Measurements from ENCODE around the gene PER1.
"Not testable (repeated sequence)": the region's sequence is repeated elsewhere in the genome, so short reads cannot be mapped to it uniquely, and the experiment has no call there.

Gene PER1

DNA sequence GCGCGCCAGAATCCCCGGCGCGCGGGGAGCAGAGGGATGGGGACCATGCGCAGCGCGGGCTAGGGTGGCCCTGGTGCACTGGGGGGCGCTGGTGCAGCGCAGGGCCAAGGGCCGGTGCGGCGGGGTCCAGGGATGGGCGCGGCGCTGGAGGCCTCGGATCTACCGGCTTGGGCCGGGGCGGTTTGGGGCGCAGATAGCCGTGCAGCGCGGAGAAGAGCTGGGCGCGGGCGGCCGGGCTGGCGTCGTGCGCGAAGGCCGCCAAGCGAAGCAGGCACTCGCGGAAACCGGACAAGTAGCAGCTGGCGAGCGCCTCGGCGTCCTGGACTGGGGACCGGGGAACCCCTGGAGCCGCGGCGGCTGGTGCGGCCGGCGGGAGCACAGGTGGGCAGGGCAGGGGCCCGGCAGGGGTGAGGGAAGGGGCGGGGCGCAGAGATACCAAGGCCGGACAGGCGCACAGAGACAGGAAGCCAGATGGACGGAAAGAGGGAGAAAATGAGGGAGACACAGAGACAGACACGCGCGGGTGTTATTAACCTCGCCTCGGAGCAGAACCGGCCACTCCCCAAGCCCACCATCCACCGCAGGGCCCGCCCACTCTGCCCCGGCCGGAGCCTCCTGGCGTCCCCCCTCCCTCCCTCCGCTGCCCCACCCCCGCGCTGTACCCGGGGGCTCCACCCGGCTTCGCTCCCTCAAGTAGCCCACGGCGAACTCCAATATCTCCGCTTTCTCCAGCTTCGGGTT is 30.4 kb downstream of the PER1 start:
- DNase-seq (ENCODE audit: low spot score), result no peak

DNA sequence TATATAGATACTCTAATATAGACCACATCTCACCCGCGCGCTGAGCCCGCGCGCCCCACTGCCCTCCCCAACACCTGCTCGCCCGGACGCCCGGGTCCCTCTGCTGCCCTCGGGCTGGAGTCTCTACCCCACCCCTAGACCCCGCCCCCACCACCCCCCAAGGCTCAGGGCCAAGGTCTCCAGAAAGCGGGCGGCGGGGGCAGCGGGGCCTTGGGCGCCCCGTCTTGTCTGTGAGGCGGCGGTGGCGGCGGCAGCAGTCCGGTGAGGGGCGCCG is 30.9 kb downstream of the PER1 start:
- DNase-seq (ENCODE audit: low spot score), result no peak

DNA sequence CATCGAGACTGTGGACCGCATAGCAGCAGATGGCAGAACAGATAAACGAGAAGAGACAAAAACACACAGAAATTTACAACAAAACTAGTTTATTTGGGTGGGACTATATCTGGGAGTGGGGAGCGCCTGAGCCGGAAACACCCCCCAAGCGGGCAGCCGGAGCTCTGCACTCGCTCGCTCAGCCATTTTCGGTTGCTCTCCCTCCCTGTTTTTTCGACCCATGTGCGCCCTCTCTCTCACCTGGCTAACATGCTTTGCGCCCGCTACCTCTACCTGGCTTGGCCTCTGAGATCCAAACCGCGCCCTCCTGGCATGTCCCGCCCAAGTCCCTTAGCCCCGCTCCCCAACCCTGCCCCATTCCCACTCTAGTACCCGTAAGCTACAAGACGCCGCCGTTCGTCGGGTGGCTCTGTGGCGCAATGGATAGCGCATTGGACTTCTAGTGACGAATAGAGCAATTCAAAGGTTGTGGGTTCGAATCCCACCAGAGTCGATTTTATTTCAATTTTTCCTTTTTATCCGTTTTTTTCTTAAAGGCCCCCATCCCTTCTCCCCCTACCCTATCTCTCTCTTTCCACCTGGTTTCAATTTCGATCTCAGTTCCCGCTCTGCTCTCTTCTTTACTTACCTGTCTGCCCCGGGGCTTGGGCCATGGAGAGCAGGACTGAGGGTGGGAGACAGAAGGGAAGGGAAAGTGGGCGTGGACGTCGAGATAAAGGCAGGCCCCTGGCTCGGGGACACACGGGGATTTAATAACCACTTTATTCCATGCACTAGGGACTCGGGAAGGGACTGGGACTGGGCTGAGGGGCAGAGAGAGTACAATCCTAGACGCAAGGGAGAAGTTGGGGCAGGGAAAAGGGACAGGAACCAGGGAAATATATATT is 31.4 kb downstream of the PER1 start:
- peak; percentile 51 for DNase-seq (ENCODE audit: low spot score)

- peak; percentile 92 for DNase-seq (ENCODE audit: low spot score)
These were observed 32.4 kb downstream of the PER1 start for GRCh38 chr17:8119581-8120519.

DNA sequence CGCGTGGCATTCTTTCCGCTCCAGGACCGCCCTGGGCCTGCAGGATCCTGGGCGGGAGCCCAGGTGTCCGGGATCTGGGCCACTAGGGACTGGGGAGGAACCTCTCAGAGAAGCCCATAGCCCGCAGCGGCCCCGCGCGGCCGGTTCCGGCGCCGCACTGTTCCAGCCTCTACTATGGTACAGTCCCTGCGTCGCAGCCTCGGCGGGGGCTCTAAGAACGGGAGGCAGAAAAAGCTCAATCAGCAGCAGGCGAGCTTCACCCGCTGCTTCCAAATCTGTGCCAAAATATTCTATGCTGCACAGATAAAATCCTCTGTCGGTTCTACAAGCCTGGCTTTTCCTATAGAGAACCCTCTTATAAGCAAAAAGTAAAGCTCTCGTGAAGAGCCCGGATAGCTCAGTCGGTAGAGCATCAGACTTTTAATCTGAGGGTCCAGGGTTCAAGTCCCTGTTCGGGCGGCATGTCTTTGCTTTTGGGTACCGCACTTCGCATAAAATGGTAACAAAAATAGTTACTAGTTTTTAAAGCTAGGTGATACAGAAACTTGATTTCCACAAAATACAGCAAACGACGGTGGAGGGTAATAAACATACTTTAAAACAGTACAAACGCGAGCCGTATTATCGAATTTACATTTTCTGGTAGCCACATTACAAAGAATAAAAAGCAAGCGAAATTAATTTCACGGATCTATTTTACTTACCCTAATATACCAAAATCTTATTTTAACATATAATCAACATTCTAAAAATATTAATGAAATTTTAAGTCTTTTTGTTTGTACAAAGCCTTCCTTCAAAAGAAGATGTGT is 33.2 kb downstream of the PER1 start:
- DNase-seq (ENCODE audit: low spot score), result peak; percentile 91

- DNase-seq (ENCODE audit: low spot score), result peak; percentile 52
These were observed 34.0 kb downstream of the PER1 start, which contains the start of gene ALOXE3 for GRCh38 chr17:8117980-8118768. Gene ALOXE3 (minus strand): TSS chr17:8118514. CDS start chr17:8117990, 524 bp downstream.

- DNase-seq (ENCODE audit: low spot score), result no peak
These were observed 34.7 kb downstream of the PER1 start for GRCh38 chr17:8117367-8117979.

DNA sequence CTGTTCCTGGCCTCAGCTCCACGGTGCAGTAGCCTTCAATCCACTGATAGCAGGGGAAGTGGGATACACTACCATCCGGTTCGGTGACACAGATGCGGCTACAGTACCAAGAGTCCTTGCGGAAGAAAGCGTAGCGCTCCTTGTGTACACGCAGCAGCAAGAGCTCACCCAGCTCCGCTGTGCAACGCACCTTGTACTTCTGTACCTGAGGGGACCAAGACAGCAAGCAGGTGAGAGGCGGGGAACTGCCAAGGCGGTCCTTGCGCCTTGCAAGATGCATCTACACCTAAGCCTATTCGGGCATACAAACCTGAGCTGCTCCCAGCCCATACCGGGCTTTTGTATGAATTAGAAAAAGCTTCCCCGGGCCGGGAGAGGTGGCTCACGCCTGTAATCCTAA is 35.4 kb downstream of the PER1 start:
- DNase-seq (ENCODE audit: low spot score), result no peak

GRCh38 chr17:8110907-8111306 is 41.3 kb downstream of the PER1 start:
- no peak for DNase-seq (ENCODE audit: low spot score)

GRCh38 chr17:8110456-8110804 is 41.8 kb downstream of the PER1 start:
- DNase-seq (ENCODE audit: low spot score), result no peak

DNA sequence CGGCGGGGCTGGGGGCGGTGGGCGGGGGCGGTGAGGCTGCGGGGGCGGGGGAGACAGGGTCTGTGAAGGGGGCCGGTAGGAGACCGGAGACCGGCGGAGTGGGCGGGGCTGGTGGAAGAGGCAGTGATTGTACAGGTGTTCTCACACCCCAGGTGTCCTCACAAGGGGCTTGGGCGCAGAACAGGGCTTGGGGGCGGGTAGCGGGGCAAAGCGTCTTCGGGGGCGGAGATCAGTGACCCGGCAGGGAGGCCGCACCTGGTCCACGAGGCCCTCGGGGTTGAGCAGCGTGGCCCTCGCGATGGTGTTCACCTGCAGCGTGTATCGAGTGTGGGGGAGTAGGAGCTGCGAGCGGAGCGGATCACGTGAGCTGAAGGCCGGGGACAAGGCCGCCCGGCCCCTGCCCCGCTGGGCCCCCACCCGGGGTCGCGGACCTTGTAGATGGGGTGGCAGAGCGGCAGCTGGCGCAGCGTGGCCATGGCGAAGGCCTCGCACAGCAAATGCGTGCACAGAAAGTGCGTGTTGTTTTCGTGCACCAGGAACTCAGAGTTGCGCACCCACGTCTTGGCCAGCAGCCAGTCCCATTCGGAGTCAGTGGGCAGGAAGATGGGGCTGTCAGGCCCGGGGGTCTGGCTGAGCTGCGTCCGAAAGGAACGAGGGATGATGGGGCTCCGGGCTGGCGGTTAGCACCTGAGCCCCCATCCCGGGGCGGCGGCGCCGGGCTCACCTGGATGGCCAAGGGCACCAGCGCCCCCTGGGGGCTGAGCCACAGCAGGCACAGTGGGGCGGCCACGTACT is 42.3 kb downstream of the PER1 start:
- DNase-seq (ENCODE audit: low spot score), result peak; percentile 73

DNA sequence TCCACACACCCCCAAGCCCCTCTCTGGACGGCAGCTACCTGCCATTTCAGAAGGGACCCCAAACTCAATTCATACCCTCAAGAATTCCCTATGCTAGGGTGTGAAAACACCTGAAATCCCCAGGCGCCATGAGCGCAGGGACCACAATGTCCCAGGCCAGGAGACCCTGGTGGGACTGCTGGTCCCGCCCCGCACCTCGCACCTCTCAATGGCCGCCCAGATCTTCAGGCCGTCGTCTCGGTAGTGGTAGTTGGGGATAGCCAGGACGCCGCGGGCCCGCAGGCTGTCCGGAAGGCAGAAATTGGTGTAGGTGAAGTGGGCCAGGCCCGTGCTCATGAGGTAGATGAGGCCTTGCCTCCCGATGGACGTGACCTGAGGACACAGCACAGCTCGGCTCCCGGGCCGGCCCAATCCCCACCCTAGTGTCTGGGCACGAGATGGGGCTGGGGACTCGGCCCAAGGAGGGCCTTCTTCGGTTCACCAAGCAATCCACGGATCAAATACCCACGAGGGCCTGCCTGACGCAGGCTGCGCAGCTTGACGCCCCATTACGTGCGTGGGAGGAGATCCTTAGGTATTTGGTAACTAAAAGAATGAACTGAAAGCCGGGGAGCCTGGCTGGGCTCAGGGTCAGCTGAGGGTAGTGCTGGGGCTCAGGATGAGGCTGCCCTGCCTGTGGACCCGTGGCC is 43.1 kb downstream of the PER1 start:
- DNase-seq (ENCODE audit: low spot score), result no peak

GRCh38 chr17:8106980-8107379 is 45.2 kb downstream of the PER1 start:
- not testable (repeated sequence) for DNase-seq (ENCODE audit: low spot score)

DNA sequence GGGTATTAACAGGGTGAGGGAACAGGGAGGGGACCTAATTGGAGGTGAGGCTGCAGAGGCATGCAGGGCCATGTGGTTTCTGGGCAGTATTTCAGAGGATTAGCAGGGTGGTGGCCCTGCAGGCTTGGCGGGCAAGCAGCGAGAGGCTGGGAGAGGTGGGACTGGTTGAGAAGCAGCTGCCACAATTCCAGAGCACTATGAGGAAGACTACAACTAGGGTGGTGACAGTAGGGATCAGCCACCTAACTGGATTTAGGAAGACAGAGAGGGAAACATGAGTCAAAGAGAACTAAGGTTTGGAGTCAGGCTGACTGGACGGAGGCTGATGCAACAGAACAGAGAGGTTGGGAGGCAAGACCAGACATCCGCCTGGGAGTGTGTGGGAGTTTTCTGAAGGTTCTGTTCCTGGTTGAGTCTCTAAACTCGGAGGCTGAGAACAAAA is 46.2 kb downstream of the PER1 start:
- DNase-seq (ENCODE audit: low spot score), result no peak

GRCh38 chr17:8104911-8105310 is 47.3 kb downstream of the PER1 start:
- no peak for DNase-seq (ENCODE audit: low spot score)

DNA sequence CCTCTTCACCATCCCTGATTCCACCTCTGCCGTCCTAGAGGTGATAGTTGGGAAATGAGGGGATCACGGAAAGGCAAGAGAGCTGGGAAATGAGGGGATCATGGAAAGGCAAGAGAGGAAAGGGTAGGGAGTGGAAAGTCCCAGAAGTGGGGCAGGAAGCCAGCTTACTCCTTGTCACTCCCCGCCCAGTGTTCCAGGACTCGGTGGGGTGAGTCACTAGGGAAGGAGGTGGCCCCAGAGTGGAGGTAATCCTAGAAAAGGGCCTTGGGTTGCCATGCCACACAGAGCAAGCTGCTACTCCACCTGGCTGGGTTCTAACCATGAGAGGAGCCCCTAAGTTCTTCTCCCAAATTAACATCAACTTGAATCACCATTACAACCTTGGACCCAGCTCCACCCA is 48.7 kb downstream of the PER1 start:
- DNase-seq (ENCODE audit: low spot score), result no peak

GRCh38 chr17:8101721-8102120 is 50.5 kb downstream of the PER1 start:
- no peak for DNase-seq (ENCODE audit: low spot score)

DNA sequence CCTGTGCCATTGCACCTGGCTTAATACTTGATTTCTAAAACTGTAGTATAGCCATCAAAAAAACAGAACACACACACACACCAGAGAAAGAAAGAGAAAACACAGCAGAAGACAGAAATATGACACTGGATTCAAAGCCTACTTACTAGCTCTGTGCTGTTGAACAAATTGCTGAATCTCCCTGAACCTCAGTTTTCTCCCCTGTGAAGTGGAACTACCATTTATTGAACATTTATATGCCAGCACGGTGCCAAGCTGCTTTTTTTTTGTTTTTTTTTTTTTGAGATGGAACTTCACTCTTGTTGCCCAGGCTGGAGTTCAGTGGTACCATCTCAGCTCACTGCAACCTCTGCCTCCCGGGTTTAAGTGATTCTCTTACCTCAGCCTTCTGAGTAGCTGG is 51.4 kb downstream of the PER1 start:
- no peak for DNase-seq (ENCODE audit: low spot score)

GRCh38 chr17:8100111-8100510 is 52.1 kb downstream of the PER1 start:
- DNase-seq (ENCODE audit: low spot score), result no peak

Measured in hematopoietic multipotent progenitor cell treated with erythropoietin and hydrocortisone succinate and interleukin-3 and kit ligand, for 17 days (in vitro differentiated cells).